ENCODE results near the gene KANSL1.
"Not testable (repeated sequence)": the region's sequence is repeated elsewhere in the genome, so short reads cannot be mapped to it uniquely, and the experiment has no call there.

Gene KANSL1

GRCh38 chr17:46197530-46197929 lies 4.3 kb upstream of the KANSL1 start:
- peaks cover 11% of the 10 kb centered on the region for H3K4me1 Mint-ChIP-seq (ENCODE audit: low read depth)
- intact Hi-C loops (cut with micrococcal nuclease) = no loop called here
- no peak overlapping the region for H3K27ac Mint-ChIP-seq
- H3K4me3 Mint-ChIP-seq = no peak overlapping the region
- H3K9me3 Mint-ChIP-seq = no peaks in the 10 kb centered on the region
- H3K27me3 Mint-ChIP-seq = no peaks in the 10 kb centered on the region
- H3K36me3 Mint-ChIP-seq (ENCODE audit: low read depth) = peaks cover 21% of the 10 kb centered on the region

- Mint-ChIP-seq H3K4me3 (no peak overlapping the region), H3K27ac (no peak overlapping the region), H3K36me3 (ENCODE audit: low read depth) (peaks cover 34% of the 10 kb centered on the region), H3K27me3 (no peaks in the 10 kb centered on the region), H3K9me3 (no peaks in the 10 kb centered on the region), H3K4me1 (ENCODE audit: low read depth) (peaks cover 18% of the 10 kb centered on the region)
- intact Hi-C loops (cut with micrococcal nuclease) = no loop called here
These were observed 2.9 kb upstream of the KANSL1 start for GRCh38 chr17:46195939-46196716.

GRCh38 chr17:46195217-46195855 lies 2.1 kb upstream of the KANSL1 start:
- Mint-ChIP-seq H3K4me1 (ENCODE audit: low read depth) (peaks cover 22% of the 10 kb centered on the region), H3K9me3 (no peaks in the 10 kb centered on the region), H3K36me3 (ENCODE audit: low read depth) (peaks cover 36% of the 10 kb centered on the region), H3K4me3 (no peak overlapping the region), H3K27ac (peak overlapping the region; percentile 97), H3K27me3 (no peaks in the 10 kb centered on the region)
- intact Hi-C loops (cut with micrococcal nuclease) = no loop called here

- peaks cover 30% of the 10 kb centered on the region for H3K4me1 Mint-ChIP-seq (ENCODE audit: low read depth)
- intact Hi-C loops (cut with micrococcal nuclease) = no loop called here
- peak overlapping the region; percentile 85 for H3K4me3 Mint-ChIP-seq
- H3K9me3 Mint-ChIP-seq = no peaks in the 10 kb centered on the region
- peak overlapping the region; percentile 97 for H3K27ac Mint-ChIP-seq
- H3K36me3 Mint-ChIP-seq (ENCODE audit: low read depth) = peaks cover 43% of the 10 kb centered on the region
- no peaks in the 10 kb centered on the region for H3K27me3 Mint-ChIP-seq
These were observed 1.4 kb upstream of the KANSL1 start for GRCh38 chr17:46194393-46195216.

GRCh38 chr17:46193626-46194392 lies 580 bp upstream of the KANSL1 start:
- H3K36me3 Mint-ChIP-seq (ENCODE audit: low read depth) = peaks cover 44% of the 10 kb centered on the region
- H3K27me3 Mint-ChIP-seq = no peaks in the 10 kb centered on the region
- H3K4me3 Mint-ChIP-seq = peak overlapping the region; percentile 85
- peak overlapping the region; percentile 97 for H3K27ac Mint-ChIP-seq
- H3K9me3 Mint-ChIP-seq = no peaks in the 10 kb centered on the region
- H3K4me1 Mint-ChIP-seq (ENCODE audit: low read depth) = peaks cover 37% of the 10 kb centered on the region
- intact Hi-C loops (cut with micrococcal nuclease) = no loop called here

GRCh38 chr17:46192439-46193150 lies 634 bp downstream of the KANSL1 start:
- Mint-ChIP-seq H3K36me3 (ENCODE audit: low read depth) (peaks cover 51% of the 10 kb centered on the region), H3K27me3 (no peaks in the 10 kb centered on the region), H3K9me3 (no peaks in the 10 kb centered on the region), H3K4me1 (ENCODE audit: low read depth) (peaks cover 49% of the 10 kb centered on the region), H3K27ac (peak overlapping the region; percentile 97), H3K4me3 (peak overlapping the region; percentile 91)
- intact Hi-C loops (cut with micrococcal nuclease) = no loop called here

- no peaks in the 10 kb centered on the region for H3K9me3 Mint-ChIP-seq
- H3K4me1 Mint-ChIP-seq (ENCODE audit: low read depth) = peaks cover 52% of the 10 kb centered on the region
- H3K36me3 Mint-ChIP-seq (ENCODE audit: low read depth) = peaks cover 49% of the 10 kb centered on the region
- H3K27me3 Mint-ChIP-seq = no peaks in the 10 kb centered on the region
- peak overlapping the region; percentile 97 for H3K27ac Mint-ChIP-seq
- H3K4me3 Mint-ChIP-seq = peak overlapping the region; percentile 91
- intact Hi-C loops (cut with micrococcal nuclease) = no loop called here
These were observed 1.1 kb downstream of the KANSL1 start for GRCh38 chr17:46192189-46192438.

- no peaks in the 10 kb centered on the region for H3K27me3 Mint-ChIP-seq
- peaks cover 50% of the 10 kb centered on the region for H3K36me3 Mint-ChIP-seq (ENCODE audit: low read depth)
- peak overlapping the region; percentile 91 for H3K4me3 Mint-ChIP-seq
- intact Hi-C loops (cut with micrococcal nuclease) = no loop called here
- peak overlapping the region; percentile 97 for H3K27ac Mint-ChIP-seq
- no peaks in the 10 kb centered on the region for H3K9me3 Mint-ChIP-seq
- peaks cover 57% of the 10 kb centered on the region for H3K4me1 Mint-ChIP-seq (ENCODE audit: low read depth)
These were observed 1.7 kb downstream of the KANSL1 start for GRCh38 chr17:46191322-46192188.

GRCh38 chr17:46190763-46191162 lies 2.5 kb downstream of the KANSL1 start:
- Mint-ChIP-seq H3K4me1 (ENCODE audit: low read depth) (peaks cover 63% of the 10 kb centered on the region), H3K27ac (no peak overlapping the region), H3K27me3 (no peaks in the 10 kb centered on the region), H3K9me3 (no peaks in the 10 kb centered on the region), H3K36me3 (ENCODE audit: low read depth) (peaks cover 50% of the 10 kb centered on the region), H3K4me3 (peak overlapping the region; percentile 17)
- intact Hi-C loops (cut with micrococcal nuclease) = no loop called here

GRCh38 chr17:46186827-46187235 lies 6.4 kb downstream of the KANSL1 start:
- H3K4me3 Mint-ChIP-seq, H3K27me3 Mint-ChIP-seq, H3K9me3 Mint-ChIP-seq, H3K27ac Mint-ChIP-seq: not testable (repeated sequence)
- peaks cover 90% of the 10 kb centered on the region for H3K4me1 Mint-ChIP-seq (ENCODE audit: low read depth)
- peaks cover 41% of the 10 kb centered on the region for H3K36me3 Mint-ChIP-seq (ENCODE audit: low read depth)
- intact Hi-C loops (cut with micrococcal nuclease) = loop anchor here (5.0 to 10.0 kb wide), 3 partner anchors 35 to 182 kb away; no protein-coding TSS in a partner anchor

- intact Hi-C loops (cut with micrococcal nuclease) = loop anchor here (5.0 to 10.0 kb wide), 3 partner anchors 32 to 180 kb away; no protein-coding TSS in a partner anchor
- Mint-ChIP-seq H3K36me3 (ENCODE audit: low read depth) (peaks cover 27% of the 10 kb centered on the region), H3K27me3 (no peaks in the 10 kb centered on the region), H3K9me3 (no peaks in the 10 kb centered on the region), H3K4me1 (ENCODE audit: low read depth) (peaks cover 94% of the 10 kb centered on the region), H3K27ac (no peak overlapping the region), H3K4me3 (no peak overlapping the region)
These were observed 8.5 kb downstream of the KANSL1 start for GRCh38 chr17:46184696-46185095.

- H3K27ac Mint-ChIP-seq = peak overlapping the region; percentile 75
These were observed 9.8 kb downstream of the KANSL1 start for GRCh38 chr17:46183383-46183782.

More at GRCh38 chr17:46183383-46183782, 9.8 kb downstream of the KANSL1 start:
- Mint-ChIP-seq H3K4me1 (ENCODE audit: low read depth) (peaks cover 94% of the 10 kb centered on the region), H3K36me3 (ENCODE audit: low read depth) (peaks cover 24% of the 10 kb centered on the region)
- H3K27me3 Mint-ChIP-seq, H3K9me3 Mint-ChIP-seq, H3K4me3 Mint-ChIP-seq: not testable (repeated sequence)
- intact Hi-C loops (cut with micrococcal nuclease) = loop anchor here (10.0 kb wide), 2 partner anchors 139 to 179 kb away; no protein-coding TSS in a partner anchor
